Measurements from ENCODE around the gene CCNH. TPM values are rescaled to one million over a fixed set of nuclear protein-coding genes. Genes with fewer than 3 reads are reported as not detected.

The CCNH gene
- total RNA-seq, 2 experiments from 2014 or later = 68.7 to 76.1 TPM

DNA sequence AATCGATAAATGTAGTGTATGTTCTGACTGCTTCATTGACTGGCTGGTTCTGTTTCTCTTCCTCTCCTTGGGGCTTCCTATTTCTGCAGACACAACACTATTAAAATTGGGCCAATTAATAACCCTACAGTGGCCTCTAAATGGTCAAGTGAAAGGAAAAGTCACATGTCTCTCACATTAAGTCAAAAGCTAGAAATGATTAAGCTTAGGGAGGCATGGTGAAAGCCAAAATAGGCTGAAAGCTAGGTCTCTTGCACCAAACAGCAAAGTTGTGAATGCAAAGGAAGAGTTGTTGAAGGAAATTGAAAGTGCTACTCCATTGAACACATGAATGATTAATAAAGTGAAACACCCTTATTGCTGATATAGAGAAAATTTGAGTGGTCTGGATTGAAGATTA, 58.2 kb downstream of the CCNH start:
- ChIA-PET POLR2A (no interaction called here), CTCF (interaction anchor here (1.1 kb wide), 1 partner anchor 79 kb away, joined by 3 read pairs; no protein-coding TSS in a partner anchor)
- ATAC-seq = no peak
- Mint-ChIP-seq H3K4me3 (no peak overlapping the region), H3K27ac (peak overlapping the region; percentile 3), H3K4me1 (ENCODE audit: low read depth) (peaks cover 16% of the 10 kb centered on the region), H3K36me3 (ENCODE audit: low read depth) (peaks cover 32% of the 10 kb centered on the region), H3K9me3 (no peaks in the 10 kb centered on the region), H3K27me3 (no peaks in the 10 kb centered on the region)
- TF ChIP-seq, protein P1, sequence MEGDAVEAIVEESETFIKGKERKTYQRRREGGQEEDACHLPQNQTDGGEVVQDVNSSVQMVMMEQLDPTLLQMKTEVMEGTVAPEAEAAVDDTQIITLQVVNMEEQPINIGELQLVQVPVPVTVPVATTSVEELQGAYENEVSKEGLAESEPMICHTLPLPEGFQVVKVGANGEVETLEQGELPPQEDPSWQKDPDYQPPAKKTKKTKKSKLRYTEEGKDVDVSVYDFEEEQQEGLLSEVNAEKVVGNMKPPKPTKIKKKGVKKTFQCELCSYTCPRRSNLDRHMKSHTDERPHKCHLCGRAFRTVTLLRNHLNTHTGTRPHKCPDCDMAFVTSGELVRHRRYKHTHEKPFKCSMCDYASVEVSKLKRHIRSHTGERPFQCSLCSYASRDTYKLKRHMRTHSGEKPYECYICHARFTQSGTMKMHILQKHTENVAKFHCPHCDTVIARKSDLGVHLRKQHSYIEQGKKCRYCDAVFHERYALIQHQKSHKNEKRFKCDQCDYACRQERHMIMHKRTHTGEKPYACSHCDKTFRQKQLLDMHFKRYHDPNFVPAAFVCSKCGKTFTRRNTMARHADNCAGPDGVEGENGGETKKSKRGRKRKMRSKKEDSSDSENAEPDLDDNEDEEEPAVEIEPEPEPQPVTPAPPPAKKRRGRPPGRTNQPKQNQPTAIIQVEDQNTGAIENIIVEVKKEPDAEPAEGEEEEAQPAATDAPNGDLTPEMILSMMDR (IDR thresholded peaks at IDR 0.05) = no peak
- intact Hi-C loops (cut with micrococcal nuclease) = no loop called here
- DNase-seq = no peak

DNA sequence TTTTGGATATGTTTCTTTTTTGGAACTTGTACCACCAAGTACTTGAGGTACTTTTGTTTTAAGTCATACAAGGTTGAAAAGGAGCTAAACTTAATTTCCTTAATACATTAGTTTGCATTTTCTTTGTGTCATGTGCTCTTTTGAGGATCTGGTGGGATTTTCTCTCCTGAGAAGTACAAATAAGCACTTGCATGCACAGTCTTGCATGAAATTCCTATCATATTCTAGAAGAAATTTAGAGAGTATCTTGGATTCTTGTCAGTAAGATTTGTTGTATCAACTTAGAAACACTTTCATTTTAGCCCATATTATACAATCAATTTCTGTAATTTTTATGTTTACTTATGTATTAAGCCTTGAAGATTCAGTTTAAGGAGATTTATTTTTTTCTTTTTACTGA, 64.9 kb downstream of the CCNH start:
- H3K36me3 Mint-ChIP-seq (ENCODE audit: low read depth) = peaks cover 28% of the 10 kb centered on the region
- no peak overlapping the region for H3K27ac Mint-ChIP-seq
- TF ChIP-seq, protein P1 (IDR thresholded peaks at IDR 0.05) = no peak
- H3K4me3 Mint-ChIP-seq = no peak overlapping the region
- ChIA-PET CTCF (no interaction called here), POLR2A (interaction anchor here (0.8 kb wide), 1 partner anchor 79 kb away, joined by 3 read pairs; no protein-coding TSS in a partner anchor)
- no peaks in the 10 kb centered on the region for H3K27me3 Mint-ChIP-seq
- intact Hi-C loops (cut with micrococcal nuclease) = no loop called here
- peaks cover 11% of the 10 kb centered on the region for H3K4me1 Mint-ChIP-seq (ENCODE audit: low read depth)
- DNase-seq = no peak
- peaks cover 2% of the 10 kb centered on the region for H3K9me3 Mint-ChIP-seq
- ATAC-seq = no peak

DNA sequence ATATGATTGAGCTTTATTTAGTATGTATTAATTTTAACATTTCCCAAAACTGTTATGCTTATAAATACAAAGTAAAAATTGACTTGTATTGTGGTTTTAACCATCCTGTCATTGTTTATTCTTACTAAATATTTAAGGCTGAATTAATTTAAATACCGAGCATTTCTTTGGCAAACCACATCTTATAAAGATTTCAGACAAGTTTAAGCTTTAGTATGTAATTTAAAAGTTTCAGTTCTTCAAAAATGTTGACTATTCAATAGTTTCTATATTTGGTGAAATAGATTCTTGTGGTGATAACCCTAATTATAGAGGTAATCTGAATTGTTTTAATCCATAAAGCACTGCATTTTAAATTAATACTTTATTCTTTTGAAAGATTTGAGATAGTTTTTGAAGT, 65.5 kb downstream of the CCNH start:
- TF ChIP-seq, protein P1 (IDR thresholded peaks at IDR 0.05) = no peak
- ChIA-PET CTCF (no interaction called here), POLR2A (interaction anchor here (0.6 to 1.1 kb wide), 3 partner anchors 56 to 96 kb away, joined by 3 read pairs; no protein-coding TSS in a partner anchor)
- peaks cover 30% of the 10 kb centered on the region for H3K36me3 Mint-ChIP-seq (ENCODE audit: low read depth)
- H3K4me1 Mint-ChIP-seq (ENCODE audit: low read depth) = peaks cover 8% of the 10 kb centered on the region
- no peaks in the 10 kb centered on the region for H3K27me3 Mint-ChIP-seq
- DNase-seq (no peak), ATAC-seq (no peak)
- H3K27ac Mint-ChIP-seq = no peak overlapping the region
- H3K9me3 Mint-ChIP-seq = peaks cover 2% of the 10 kb centered on the region
- H3K4me3 Mint-ChIP-seq = no peak overlapping the region
- intact Hi-C loops (cut with micrococcal nuclease) = no loop called here

Other genes with a start within 250 kb of the CCNH start
- gene RASA1, start 145.0 kb downstream of the CCNH start, total RNA-seq = 10 to 100 TPM; 17.6 to 19.3 TPM